DMS79 (cell line): ENCODE results near the gene PIK3CD.

Experiments used
- DNase-seq: peaks from one replicate; lab custom pipeline; 2025; lab: John Stamatoyannopoulos, UW

The PIK3CD gene

DNA sequence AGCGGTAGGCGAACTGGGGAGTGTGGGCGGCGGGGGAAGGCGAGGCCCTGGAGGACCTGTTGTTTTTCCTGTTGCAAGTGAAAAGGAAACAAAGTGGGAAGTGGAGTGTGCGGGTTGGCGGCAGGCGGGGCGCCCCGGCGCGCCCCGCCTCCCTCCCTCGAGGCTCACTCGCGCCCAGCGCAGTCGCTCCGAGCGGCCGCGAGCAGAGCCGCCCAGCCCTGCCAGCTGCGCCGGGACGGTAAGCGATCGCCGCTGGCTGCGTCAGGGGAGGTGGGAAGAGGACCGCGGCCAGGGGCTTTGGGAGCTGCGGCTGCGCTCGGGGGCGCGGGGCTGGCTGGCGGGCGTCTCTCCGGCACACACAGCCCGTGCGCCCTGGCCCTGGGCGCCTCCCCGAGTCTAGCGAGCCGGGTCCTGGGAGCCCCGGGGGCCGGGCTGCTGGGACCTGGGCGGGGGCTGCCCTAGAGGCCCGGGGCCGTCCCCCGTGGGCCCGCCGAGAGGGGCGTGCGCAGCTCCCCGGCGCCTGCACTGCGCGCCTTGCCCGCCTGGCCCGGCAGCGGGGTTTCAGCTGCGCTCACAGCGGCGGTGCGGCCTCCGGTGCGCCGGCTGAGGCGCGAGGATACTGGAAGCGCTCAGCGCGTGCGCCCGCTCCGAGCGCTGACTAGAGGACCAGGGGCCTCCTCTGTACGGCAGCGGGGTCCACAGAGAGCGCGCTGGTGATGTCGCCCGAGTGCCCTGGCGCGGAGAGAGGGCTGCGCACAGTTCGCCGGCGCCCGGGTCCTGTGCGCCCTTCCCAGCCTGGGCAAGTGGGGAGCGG is at the start of gene PIK3CD:
Gene PIK3CD, plus strand, starts transcription at position 167 of the 814 bp plus-strand sequence. CDS start 58,725 bp downstream, outside the sequence.
- no peak for DNase-seq

DNA sequence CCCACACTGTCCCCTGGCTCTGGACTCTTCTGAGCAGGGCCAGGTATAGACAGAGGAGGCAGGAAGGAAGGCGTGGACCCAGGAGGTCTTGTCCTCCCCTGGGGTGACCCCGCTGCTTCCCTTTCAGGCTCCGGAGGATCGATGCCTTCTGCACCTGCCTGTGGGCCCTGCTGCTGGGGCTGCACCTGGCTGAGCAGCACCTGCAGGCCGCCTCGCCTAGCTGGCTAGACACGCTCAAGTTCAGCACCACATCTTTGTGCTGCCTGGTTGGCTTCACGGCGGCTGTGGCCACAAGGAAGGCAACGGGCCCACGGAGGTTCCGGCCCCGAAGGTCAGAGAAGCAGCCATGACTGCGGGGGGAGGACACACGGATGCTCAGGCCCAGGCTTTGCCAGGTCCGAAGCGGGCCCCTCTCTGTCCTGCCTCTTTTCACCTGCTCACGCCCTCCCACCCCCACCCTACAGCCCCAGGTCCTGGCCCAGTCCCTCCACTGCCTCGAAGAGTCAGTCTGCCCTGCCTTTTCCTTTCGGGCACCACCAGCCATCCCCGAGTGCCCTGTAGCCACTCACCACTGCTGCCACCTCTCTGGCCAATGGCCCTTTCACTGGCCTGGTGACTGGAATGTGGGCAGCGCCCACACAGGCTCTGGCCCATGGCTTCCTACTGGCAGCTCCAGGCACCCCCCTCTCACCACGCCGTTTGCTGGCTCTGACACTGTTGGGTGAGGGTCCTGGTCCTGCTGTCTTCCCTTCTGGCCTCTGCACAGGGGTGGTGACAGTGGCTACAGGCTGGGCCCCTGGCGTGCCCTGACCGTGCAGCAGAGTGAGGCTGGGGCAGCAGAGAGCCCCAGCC is 49.4 kb upstream of the PIK3CD start:
- DNase-seq, result no peak

DNA sequence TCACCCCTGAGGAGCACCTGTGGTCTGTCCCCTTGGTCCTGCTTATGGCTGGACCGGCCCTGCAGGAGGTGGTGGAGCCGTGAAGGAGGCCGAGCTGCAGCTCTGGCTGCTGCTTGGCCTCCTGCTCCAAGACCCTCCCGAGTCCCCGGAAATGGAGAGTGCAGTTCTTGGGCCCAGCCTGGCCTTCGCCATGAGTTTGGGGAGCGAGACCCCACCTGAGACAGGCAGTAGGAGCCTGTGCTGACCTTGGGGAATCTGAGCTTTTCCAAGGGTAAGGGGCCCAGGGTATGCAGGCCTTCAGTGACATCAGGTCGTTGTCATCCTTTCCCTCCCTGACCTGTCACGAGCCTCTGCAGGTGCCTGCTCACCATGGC is 48.8 kb upstream of the PIK3CD start:
- no peak for DNase-seq

DNA sequence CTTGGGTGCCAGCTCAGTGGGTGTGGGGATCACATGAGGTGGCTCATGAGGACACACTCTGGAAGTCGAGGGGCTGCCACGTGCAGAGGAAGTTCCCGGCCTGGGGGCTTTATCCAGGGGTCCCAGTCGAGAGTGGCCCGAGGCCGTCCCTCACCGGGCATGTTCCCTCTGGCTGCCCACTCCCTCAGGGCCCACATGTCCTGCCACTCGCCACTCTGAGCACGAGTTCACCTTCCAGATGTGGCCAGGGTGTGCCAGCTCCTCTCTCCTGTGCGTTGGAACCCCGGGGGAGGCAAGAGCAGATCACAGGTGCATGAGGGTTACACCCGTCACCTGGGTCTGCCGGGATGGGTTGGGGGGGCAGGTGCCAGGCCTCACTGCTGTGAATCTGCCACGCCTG is 48.2 kb upstream of the PIK3CD start:
- DNase-seq, result no peak

DNA sequence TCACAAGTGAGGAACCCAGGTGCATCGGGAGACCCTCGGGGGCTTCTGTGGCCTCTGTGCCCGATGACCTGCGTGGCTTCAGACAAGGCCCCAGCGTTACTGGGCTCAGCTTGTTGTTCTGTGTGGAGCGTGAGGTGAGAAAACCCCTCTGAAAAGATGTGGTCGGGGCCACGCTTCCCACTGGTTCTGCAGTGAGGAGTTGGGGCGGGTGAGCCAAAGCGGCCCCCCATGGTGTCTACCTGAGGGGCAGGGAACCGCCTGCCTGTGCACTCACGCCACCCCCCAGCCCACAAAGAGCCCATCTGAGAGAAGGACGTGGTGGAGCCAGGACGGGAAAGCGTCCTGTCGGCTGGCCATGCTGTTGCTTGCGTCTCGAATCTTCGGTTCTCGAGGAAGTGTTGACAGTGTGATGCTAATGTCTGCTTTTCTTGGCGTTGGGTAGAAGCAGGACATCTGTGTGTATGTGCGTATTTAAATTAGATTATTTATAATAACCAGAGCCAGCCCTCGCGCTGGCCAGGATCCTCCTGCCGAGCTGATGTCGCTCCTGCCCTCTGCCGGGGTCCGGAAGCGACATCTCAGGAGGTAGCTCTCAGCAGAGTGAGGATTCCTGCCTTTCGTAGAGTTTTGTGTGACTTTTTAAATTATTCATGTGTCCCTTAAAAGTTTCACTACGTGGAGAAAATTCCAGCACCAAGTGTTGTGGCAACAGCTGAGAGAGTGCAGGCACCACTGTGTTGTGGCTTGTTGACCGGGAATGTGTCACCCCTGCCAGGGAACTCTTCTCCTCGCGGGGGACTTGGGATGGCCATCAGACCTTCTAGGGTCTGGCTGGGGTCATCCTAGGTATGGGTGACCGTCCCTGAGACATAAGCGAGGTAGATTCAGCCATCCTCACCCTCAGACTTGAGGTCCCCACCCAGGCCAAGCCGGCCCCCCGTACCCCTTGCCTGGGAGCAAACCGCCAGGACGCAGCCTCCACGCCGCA is 47.5 kb upstream of the PIK3CD start:
- DNase-seq, result no peak

DNA sequence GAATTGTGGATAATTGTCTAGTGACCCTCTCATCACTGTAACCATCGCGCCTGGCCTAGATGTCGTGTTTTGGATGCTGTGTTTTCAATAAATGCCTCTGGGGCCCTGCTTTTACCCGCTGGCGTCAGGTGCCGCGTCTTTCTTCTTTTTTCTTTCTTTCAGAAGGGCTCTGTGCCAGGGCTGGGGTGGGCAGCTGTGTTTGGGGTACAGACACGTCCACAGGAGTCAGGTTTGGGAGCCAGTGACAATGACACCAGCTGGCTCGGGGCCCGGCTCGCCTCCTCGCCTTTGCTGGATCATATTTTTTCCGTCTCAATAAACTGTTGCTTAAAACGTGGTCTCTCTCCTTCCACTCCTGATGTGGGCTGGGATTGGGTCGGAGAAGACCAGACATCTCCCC is 46.7 kb upstream of the PIK3CD start:
- DNase-seq, result no peak

DNA sequence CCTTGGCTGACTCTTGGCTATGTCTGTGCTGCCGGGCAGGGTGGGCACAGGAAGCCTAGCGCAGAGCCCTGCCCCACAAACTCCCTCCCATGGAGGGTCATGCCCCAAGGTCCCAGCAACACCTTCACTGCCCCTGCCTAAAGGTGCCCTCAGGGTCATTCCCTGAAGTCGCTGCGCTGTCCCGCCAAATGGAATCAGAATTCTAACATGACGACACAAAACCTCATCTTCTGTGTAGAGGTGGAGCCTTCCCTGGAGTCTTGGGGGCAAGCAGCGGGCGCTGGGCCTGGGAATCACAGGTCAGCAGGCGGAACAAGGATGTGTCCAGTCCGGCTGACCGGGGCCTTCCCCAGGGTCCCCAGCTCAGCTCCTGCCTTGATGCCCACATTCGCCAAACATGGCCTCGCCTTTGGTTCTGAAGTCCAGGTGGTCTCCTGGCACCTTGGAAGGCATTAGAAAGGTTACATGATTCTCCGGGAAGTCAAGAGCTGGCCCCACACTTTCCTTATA is 45.5 kb upstream of the PIK3CD start:
- no peak for DNase-seq

DNA sequence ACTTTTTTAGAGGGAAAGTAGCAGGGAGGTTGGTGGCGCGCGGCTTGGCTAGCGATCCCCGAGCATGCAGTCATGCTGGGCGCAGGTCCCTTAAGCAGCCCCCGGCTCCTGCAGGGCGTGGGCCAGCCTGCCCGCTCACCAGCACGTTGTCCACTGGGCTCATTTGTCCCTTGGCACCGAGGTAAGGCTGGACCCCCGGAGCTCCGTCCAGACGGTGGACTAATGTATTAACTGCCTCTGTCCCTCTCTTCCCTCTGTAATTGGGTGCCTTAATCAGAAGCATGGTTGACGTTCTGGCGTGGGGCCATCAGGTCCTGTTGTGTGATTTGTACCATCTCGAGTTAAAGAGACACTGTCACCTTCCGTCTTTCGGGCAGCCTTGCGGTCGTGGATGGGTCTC is 45.1 kb upstream of the PIK3CD start:
- DNase-seq, result no peak

DNA sequence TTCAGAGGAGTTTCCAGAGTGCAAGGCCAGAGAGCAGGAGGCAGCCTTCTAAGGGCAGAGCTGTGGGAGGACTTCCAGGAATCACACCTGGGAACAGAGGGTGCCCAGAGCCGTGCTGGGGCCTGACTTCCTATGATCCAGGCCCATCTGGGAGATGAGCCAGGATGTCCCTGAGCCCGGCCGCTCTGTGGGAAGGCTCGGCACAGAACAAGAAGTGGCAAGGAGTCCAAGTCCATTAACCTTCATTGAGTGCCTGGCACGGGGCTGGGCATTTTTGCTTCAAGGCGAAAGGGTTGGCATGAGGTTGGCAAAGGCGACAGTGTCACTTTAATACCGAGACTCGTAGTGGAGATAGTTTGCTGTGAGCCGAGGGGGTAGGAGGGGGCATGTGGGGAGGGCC is 44.6 kb upstream of the PIK3CD start:
- no peak for DNase-seq

DNA sequence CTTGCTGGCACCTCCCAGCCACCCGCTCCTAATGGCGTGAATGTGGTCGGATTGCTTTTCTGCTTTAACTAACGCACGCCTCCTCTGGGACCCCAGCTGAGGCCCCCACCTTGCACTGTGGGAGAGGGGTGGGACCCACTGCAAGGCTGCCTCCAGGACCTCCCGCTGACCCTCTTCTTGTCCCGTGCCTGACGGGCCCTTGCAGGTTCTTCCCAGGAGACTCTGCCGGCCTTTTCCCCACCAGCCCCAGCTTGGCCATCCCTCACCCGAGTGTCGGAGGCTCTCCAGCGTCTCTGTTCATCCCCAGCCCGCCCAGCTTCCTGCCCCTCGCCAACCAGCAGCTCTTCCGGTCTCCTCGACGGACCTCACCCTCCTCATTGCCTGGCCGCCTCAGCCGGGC is 44.2 kb upstream of the PIK3CD start:
- no peak for DNase-seq

DNA sequence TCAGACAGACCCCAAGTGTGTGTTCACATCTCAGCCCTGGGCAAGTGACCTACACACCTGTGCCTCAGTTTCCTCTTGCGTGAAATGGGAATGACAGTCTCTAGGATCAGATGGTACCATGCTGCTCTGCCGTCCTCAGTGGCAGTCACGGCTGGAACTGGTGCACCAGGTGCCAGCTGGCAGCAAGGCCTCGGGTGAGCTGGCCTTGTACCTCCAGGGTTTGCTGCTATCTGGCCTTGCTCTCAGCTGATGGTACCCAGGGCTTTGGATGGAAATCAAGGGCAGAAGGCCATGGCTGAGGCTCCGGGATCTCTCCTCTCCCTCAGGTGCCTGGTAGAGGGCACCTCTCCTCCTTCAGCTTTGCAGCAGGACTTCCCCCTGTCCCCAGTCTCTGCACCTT is 41.5 kb upstream of the PIK3CD start:
- no peak for DNase-seq

DNA sequence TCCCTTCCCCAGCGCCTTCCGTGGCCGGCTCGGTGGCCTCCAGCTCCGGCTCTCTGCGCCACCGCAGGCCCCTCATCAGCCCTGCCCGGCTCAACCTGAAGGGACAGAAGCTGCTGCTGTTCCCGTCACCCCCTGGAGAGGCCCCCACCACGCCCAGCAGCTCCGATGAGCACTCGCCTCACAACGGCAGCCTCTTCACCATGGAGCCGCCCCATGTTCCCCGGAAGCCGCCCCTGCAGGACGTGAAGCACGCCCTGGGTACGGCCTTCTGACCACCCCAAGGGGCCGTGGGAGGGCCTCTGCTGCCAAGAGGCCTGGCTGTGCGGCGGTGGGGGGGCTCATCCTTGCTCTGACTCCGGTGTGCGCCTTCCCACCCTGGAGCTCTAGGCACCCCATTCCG is 41.0 kb upstream of the PIK3CD start:
- no peak for DNase-seq

DNA sequence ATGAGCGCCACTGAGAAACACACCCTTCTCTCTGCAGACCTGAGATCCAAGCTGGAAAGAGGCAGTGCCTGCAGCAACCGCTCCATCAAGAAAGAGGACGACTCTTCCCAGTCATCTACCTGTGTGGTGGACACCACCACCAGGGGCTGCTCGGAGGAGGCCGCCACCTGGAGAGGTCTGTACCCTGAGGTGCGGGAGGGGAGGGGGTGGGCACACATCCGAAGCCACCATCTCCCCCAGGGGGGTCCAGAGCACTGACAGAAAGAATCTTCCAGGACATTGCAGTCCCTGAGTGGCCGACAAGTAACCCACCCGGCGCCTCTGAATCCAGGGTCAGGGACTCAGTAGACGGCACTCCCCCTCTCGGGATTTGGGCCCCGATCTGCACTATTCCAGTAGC is 39.8 kb upstream of the PIK3CD start:
- DNase-seq, result no peak

DNA sequence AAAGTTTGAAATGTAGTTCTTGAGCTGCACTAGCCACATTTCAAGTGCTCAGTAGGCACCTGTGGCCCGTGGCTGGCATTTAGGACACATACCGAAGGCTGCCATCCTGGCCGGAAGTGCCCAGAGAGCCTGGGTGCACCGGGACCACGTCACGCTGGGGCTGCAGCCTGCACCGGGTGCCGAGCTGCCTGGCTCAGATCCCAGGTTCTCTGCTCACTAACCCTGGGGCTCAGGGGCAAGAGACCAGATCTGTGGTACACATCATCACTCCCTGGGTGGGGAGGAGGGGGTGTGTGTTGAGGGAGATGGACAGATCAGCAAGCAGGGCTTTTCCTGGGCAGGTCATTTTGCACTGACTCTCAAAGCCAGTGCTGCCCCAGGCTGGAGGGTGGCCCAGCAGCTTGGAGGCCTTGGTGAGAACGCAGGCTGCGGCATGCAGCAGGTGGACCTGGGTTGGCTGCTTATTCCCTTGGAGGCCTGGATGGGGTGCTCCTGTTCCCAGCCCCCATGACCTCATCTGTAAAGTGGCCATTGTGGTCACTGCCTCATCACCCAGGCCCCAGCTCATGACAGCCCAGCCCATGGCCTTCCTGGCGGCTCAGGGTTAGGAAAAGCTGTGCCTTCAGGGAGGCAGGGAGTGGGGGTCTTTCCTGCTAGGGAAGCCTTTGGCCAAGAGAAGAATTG is 39.2 kb upstream of the PIK3CD start:
- DNase-seq, result no peak

DNA sequence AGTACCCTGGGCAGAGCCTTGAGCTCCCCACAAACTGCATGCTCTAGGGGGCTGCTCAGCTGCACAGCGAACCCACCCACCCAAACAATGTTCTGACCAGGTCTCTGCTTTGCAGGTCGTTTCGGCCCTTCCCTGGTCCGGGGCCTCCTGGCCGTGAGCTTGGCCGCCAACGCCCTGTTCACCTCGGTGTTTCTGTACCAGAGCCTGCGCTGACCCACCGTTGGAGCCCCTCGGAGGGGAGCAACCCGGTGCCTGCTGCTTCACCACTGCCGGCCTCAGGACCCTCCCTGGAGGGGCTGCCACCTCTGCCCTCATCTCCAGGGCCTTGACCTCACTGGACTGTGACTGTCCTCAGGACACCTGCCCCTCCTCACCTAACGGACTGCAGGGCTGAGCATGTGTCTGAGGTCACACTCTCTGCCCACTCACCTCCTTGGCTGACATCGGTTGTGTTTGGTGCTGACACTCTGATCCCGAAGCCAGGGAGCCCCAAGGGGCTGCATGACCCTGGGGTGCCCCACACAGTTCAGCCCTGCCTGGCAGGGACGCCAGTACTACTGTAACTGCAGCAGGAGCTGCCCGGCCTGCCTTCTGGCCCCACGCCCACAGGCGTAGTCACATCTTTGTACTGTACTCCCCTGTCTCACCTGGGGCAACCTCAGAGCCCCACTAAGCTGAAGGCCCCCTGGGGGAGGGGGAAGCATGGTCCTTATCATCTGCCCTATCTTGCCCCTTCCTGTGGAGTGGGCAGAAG is 38.5 kb upstream of the PIK3CD start:
- DNase-seq, result no peak

DNA sequence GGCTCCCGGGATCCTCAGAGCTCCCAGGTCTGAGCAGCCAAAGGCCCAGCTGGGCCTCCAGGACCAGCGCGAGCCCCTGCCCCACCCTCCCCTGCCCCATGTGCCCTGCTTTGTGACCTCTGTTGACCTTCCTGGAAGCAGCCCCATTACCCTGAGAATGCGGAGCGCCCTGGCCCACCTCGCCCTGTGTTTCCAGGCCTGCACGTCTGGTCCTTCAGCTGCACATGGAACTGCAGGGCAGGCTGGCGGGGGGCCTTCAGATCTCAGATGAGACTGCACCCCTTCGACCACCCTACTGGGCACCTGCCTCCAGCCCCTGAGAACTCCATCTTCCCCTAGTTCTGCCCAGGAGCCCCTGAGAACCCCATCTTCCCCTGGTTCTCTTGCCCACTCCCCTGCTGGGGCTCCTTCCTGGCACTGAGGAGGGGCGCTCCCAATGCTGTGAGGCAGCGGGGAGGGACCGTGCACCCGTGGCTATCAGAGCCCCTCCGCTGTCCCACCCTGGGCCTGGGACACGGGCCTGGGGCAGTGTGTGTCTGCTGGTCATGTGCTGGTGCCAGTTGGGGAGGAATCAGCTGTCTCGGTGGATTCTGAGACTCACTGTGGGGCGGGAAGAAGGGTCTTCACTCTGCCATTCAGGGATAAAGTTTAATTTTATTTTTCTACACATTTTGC is 37.8 kb upstream of the PIK3CD start:
- no peak for DNase-seq

DNA sequence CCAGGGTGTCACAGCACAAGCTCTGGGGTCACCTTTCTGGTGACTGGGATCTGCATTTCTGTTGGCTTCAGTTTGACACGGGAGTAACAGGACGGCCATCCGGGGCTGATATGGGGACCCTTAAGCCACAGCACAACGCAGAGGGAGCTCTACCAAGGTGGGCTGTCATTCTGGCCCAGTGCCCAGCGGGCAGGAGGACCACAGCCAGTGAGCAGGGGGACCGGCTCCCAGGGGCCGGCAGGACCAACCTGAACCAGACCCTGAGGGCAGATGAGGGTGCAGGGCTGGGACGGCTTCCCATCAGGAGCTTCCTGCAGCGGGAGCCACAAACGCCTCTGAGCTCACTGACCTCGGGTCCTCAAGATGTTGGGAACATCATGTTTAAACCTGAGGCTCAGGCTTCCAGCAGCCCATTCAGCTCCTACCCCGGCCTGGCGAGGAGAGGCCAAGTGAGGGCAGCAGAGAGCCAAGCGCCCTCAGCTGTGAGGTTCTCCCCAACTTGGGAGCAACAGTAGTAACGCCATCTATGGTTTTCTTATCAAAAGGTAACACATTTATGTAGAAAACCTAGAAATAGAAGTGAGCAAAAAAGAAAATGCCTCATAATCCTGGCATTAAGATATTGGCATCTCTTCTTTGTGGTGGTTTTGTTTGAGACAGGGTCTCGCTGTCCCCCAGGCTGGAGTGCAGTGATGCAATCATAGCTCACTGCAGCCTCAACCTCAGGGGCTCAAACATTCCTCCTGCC is 36.0 kb upstream of the PIK3CD start:
- no peak for DNase-seq

DNA sequence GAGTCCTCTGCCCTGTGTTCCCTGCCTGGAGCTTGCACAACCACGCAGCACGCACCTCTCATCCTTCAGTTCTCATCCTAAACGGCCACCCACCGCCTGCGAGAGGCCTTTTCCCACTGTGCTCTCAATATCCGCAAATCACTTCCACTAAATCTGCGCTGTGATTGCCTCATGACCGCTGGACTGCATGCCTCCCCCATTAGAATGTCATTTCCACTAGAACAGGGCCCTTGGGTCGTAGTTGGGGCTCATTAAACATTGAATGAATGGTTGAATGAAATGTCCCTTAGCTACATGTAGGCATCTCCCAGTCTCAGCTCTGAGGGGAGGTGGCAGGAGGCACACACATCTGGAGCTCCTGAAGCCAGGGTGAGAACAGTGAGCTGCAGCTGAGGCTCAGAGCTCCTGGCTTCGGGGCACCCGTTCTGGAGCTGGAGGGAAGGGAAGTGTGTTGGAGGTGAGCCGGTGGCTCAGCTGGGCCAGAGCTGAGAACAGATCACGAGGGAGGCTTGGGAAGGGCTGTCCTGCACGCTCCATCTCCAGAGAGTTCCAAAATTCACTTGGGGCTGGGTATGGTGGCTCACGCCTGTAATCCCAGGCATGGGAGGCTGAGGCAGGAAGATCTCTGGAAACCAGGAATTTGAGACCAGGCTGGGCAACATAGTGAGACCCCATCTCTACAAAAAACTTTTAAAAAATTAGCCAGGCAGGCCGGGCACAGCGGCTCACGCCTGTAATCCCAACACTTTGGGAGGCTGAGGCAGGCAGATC is 32.4 kb upstream of the PIK3CD start:
- DNase-seq, result no peak

DNA sequence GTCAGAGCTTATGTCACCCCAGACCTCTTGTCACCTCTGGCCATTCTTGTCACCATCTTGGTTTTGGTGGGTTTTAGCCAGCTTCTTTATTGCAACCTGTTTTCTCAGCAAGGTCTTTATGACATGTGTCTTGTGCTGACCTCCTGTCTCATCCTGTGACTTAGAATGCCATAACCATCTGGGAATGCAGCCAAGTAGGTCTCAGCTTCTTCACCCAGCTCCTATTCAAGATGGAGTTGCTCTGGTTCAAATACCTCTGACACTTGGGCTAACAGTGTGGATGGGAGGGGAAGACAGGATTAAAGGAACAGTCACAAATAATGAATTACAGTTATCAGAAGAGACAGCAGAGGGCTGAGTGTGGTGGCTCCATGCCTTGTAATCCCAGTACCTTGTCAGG is 30.5 kb upstream of the PIK3CD start:
- no peak for DNase-seq
